Neural progenitor cell (in vitro differentiated cells): ENCODE measurements around the gene PRDM11.

ENCODE experiments used
- EZH2 ChIP-seq: fragments of 200-600 bp; sonication (generic); IDR thresholded peaks from 2 replicates; pipeline ENCODE4 v1.6.1; 2017; ENCODE audit warnings: antibody characterized with exemption, mild to moderate bottlenecking, moderate library complexity
- TF ChIP-seq, protein P1 (sequence below): fragments of 200-600 bp; sonication (generic); IDR thresholded peaks from 2 replicates; pipeline ENCODE4 v1.5.1; 2017; ENCODE audit warnings: antibody characterized with exemption, mild to moderate bottlenecking

DNA sequence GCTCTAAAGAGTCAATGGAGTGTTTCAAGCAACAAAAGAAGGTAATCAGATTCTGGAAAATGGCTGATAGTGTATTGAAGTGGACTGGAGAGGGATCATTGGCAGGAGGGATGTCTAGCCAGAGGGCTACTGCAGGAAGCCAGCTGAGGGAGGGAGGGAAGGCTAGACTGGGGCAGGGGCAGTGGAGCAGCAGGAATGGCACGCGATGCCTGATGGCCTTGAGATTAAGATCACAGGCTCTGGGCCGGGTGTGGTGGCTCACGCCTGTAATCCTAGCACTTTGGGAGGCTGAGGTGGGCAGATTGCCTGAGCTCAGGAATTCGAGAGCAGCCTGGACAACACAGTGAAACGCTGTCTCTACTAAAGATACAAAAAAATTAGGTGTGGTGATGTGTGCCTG lies 47.5 kb upstream of the PRDM11 start:
- TF ChIP-seq, protein P1, sequence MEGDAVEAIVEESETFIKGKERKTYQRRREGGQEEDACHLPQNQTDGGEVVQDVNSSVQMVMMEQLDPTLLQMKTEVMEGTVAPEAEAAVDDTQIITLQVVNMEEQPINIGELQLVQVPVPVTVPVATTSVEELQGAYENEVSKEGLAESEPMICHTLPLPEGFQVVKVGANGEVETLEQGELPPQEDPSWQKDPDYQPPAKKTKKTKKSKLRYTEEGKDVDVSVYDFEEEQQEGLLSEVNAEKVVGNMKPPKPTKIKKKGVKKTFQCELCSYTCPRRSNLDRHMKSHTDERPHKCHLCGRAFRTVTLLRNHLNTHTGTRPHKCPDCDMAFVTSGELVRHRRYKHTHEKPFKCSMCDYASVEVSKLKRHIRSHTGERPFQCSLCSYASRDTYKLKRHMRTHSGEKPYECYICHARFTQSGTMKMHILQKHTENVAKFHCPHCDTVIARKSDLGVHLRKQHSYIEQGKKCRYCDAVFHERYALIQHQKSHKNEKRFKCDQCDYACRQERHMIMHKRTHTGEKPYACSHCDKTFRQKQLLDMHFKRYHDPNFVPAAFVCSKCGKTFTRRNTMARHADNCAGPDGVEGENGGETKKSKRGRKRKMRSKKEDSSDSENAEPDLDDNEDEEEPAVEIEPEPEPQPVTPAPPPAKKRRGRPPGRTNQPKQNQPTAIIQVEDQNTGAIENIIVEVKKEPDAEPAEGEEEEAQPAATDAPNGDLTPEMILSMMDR: no peak
- no peak for TF ChIP-seq EZH2
